ENCODE data around the gene PLPP1. TPM values are rescaled to one million over a fixed set of nuclear protein-coding genes. Genes with fewer than 3 reads are reported as not detected.

Gene PLPP1
- polyA plus RNA-seq, 1 of the 3 experiments (the other 2 are of a cell fraction) = 32.8 TPM

DNA sequence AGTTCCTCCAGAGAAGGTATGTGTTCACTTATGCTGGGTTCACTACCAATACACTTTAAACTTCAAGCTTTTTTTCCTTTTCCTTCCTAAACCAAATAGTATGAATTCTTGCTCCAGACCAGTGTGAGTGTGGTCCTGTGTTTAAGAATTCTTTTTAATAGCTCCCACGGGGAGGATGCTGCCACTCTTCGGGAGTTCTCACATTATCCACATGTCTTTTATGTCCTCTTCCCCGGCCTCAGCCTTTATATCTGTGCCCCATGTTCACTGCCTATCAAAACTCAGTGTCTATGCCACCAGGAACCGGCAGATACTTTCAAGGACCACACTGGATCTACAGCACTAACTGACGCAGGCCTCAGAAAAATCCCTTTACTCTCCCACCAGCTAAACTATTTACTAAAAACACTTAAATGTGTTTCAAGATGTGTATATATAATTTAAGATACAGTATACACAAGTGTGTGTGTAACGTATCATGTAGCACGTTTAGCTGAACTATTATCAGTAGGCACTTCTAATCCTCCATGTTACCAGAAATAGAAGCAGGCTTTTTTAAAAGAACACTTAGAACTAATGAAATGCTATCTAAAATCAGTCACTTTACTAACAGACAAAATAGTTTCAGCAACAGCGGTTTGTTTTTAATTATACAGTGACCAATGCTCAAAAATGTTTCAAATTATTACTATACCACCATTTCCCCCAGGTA lies 88.0 kb downstream of the PLPP1 start:
- Histone ChIP-seq H2AFZ (ENCODE audit: low read depth) (no peak overlapping the region), H3K9me3 (no peaks in the 10 kb centered on the region), H3K9me2 (no peaks in the 10 kb centered on the region), H3K27me3 (ENCODE audit: insufficient read depth) (no peaks in the 10 kb centered on the region), H3K27ac (ENCODE audit: low read depth in 2 of 2, low read length in 1 of 2) (no peak overlapping the region; a peak in 1 of 4 replicates), H3K79me2 (ENCODE audit: insufficient read depth) (peaks cover 13% of the 10 kb centered on the region; the same call in 1 of the 2 replicates), H3K4me2 (no peak overlapping the region), H4K20me1 (ENCODE audit: insufficient read depth) (no peaks in the 10 kb centered on the region), H3K36me3 (replicated peaks in 1 of 2; ENCODE audit: control insufficient read depth in 1 of 2, insufficient read depth in 2 of 2, low read length in 1 of 2) (no peaks in the 10 kb centered on the region), H3K4me1 (ENCODE audit: control insufficient read depth in 1 of 2, insufficient read depth in 2 of 2, low read depth in 1 of 2, low read length in 1 of 2) (peaks cover 0 to 4% of the 10 kb centered on the region in 2 experiments; a peak in 2 of 4 replicates), H3K9ac (no peak overlapping the region), H3F3A (replicated peaks; ENCODE audit: insufficient read depth) (no peaks in the 10 kb centered on the region), H3K4me3 (ENCODE audit: low read depth in 2 of 2, low read length in 1 of 2) (no peak overlapping the region)
- ChIA-PET POLR2A (no interaction called here), CTCF (interaction anchor here (0.6 kb wide), 1 partner anchor 48 kb away, joined by 3 read pairs; no protein-coding TSS in a partner anchor)
- TF ChIP-seq POLR2AphosphoS5 (IDR thresholded peaks at IDR 0.05; ENCODE audit: low read depth, low read length) = no peak
- TF ChIP-seq YY1 (IDR thresholded peaks at IDR 0.05; ENCODE audit: low read depth) = no peak
- TF ChIP-seq, protein P1, sequence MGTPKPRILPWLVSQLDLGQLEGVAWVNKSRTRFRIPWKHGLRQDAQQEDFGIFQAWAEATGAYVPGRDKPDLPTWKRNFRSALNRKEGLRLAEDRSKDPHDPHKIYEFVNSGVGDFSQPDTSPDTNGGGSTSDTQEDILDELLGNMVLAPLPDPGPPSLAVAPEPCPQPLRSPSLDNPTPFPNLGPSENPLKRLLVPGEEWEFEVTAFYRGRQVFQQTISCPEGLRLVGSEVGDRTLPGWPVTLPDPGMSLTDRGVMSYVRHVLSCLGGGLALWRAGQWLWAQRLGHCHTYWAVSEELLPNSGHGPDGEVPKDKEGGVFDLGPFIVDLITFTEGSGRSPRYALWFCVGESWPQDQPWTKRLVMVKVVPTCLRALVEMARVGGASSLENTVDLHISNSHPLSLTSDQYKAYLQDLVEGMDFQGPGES (IDR thresholded peaks at IDR 0.05; ENCODE audit: low read depth, low read length) = no peak
- TF ChIP-seq FOXJ3 (CRISPR knock-in tag; IDR thresholded peaks at IDR 0.05) = no peak
- TF ChIP-seq SIN3A (IDR thresholded peaks at IDR 0.05; ENCODE audit: borderline replicate concordance, low read depth, low read length) = no peak
- TF ChIP-seq RCOR1 (IDR thresholded peaks at IDR 0.05; ENCODE audit: low read length) = no peak
- TF ChIP-seq RXRA (IDR thresholded peaks at IDR 0.05; ENCODE audit: borderline replicate concordance, low read depth) = no peak
- no peak for TF ChIP-seq EP300 (IDR thresholded peaks at IDR 0.05; ENCODE audit: borderline replicate concordance in 1 of 2, low read depth in 1 of 2, low read length in 1 of 2)
- no peak for TF ChIP-seq FOSL2 (IDR thresholded peaks at IDR 0.05; ENCODE audit: borderline replicate concordance, low read depth)
- TF ChIP-seq, protein P2, sequence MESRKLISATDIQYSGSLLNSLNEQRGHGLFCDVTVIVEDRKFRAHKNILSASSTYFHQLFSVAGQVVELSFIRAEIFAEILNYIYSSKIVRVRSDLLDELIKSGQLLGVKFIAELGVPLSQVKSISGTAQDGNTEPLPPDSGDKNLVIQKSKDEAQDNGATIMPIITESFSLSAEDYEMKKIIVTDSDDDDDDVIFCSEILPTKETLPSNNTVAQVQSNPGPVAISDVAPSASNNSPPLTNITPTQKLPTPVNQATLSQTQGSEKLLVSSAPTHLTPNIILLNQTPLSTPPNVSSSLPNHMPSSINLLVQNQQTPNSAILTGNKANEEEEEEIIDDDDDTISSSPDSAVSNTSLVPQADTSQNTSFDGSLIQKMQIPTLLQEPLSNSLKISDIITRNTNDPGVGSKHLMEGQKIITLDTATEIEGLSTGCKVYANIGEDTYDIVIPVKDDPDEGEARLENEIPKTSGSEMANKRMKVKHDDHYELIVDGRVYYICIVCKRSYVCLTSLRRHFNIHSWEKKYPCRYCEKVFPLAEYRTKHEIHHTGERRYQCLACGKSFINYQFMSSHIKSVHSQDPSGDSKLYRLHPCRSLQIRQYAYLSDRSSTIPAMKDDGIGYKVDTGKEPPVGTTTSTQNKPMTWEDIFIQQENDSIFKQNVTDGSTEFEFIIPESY (IDR thresholded peaks at IDR 0.05; ENCODE audit: borderline replicate concordance, low read depth) = no peak
- TF ChIP-seq, protein P3, sequence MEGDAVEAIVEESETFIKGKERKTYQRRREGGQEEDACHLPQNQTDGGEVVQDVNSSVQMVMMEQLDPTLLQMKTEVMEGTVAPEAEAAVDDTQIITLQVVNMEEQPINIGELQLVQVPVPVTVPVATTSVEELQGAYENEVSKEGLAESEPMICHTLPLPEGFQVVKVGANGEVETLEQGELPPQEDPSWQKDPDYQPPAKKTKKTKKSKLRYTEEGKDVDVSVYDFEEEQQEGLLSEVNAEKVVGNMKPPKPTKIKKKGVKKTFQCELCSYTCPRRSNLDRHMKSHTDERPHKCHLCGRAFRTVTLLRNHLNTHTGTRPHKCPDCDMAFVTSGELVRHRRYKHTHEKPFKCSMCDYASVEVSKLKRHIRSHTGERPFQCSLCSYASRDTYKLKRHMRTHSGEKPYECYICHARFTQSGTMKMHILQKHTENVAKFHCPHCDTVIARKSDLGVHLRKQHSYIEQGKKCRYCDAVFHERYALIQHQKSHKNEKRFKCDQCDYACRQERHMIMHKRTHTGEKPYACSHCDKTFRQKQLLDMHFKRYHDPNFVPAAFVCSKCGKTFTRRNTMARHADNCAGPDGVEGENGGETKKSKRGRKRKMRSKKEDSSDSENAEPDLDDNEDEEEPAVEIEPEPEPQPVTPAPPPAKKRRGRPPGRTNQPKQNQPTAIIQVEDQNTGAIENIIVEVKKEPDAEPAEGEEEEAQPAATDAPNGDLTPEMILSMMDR (IDR thresholded peaks at IDR 0.05) = no peak
- TF ChIP-seq, protein P4, sequence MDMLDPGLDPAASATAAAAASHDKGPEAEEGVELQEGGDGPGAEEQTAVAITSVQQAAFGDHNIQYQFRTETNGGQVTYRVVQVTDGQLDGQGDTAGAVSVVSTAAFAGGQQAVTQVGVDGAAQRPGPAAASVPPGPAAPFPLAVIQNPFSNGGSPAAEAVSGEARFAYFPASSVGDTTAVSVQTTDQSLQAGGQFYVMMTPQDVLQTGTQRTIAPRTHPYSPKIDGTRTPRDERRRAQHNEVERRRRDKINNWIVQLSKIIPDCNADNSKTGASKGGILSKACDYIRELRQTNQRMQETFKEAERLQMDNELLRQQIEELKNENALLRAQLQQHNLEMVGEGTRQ (IDR thresholded peaks at IDR 0.05; ENCODE audit: borderline replicate concordance, low read depth, low read length) = no peak
- TF ChIP-seq, protein P5, sequence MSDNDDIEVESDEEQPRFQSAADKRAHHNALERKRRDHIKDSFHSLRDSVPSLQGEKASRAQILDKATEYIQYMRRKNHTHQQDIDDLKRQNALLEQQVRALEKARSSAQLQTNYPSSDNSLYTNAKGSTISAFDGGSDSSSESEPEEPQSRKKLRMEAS (IDR thresholded peaks at IDR 0.05; ENCODE audit: low read depth) = no peak
- TF ChIP-seq TAF1 (IDR thresholded peaks at IDR 0.05; ENCODE audit: borderline replicate concordance, low read depth, low read length) = no peak
- TF ChIP-seq NRF1 (IDR thresholded peaks at IDR 0.05; ENCODE audit: low read depth, low read length) = no peak
- TF ChIP-seq JUND (IDR thresholded peaks at IDR 0.05) = no peak
- TF ChIP-seq, protein P6, sequence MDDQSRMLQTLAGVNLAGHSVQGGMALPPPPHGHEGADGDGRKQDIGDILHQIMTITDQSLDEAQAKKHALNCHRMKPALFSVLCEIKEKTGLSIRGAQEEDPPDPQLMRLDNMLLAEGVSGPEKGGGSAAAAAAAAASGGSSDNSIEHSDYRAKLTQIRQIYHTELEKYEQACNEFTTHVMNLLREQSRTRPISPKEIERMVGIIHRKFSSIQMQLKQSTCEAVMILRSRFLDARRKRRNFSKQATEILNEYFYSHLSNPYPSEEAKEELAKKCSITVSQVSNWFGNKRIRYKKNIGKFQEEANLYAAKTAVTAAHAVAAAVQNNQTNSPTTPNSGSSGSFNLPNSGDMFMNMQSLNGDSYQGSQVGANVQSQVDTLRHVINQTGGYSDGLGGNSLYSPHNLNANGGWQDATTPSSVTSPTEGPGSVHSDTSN (IDR thresholded peaks at IDR 0.05) = no peak
- TF ChIP-seq GABPA (IDR thresholded peaks at IDR 0.05; ENCODE audit: low read depth) = no peak
- TF ChIP-seq FOXM1 (IDR thresholded peaks at IDR 0.05; ENCODE audit: low read depth) = no peak
- no peak for TF ChIP-seq RAD21 (IDR thresholded peaks at IDR 0.05; ENCODE audit: low read length)
- 91% methylated on average over 8 of the region's 8 CpGs for WGBS (ENCODE audit: low lambda C conversion rate)
- no peak for DNase-seq

All from SK-N-SH (cell line).